Stimulated activated CD8-positive, alpha-beta memory T cell treated with anti-CD3 and anti-CD28 coated beads, Interleukin-15, amount 100 ng/mL, for 1 hour (primary cell): ENCODE data around the gene ANO5.

Source experiments
- DNase-seq: peaks from one replicate; pipeline ENCODE4 v3.0.0-alpha.2; 2020; ENCODE audit warnings: low read depth

ANO5 gene

GRCh38 chr11:22192642-22193347, at the start of gene ANO5:
Gene ANO5, plus strand, starts transcription at chr11:22193085. Its CDS starts 408 bp downstream, at chr11:22193493.
- no peak for DNase-seq

DNA sequence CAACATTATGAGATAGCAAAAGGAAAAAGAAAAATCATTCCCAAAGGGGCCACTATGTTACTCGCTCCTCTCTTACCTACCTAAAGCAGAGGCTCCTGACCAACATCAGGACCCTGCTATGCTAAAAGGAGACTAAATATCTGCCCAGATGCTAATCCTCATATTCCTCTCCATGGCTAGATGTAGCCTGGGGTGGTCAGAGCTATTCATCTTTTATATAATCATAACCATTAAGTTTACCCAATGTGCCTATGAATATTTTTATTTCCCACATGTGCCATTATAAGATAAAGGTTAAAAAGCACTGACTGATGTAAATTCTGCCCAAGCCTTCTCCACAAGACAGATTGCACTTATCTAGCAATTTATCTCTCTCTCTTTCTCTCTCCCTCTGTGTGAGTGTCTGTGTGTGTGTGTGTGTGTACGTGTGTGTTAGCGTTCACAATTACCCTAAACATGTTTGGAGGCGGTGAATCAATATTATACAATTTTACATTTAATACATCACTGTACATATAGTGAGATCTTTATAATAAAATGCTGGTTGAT, 41.2 kb upstream of the ANO5 start:
- no peak for DNase-seq

DNA sequence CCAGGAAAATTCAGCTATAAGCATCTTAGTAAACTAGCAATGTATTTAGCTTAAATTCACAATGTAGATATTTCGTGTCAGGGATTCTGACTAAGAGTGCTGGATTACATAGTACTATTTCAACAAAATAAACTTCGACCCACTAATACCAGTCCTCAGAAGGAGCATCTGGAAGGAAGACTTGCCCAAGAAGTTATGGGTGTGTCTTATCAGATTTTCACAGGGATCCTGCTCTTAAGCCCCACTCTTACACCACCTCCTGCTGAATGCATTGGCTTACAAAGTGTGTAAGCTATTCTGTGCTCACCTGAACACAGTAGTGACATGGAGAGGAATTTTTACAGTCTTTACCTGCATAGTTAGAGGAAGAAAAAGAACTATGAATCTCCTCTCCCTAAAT, 35.4 kb upstream of the ANO5 start:
- no peak for DNase-seq

GRCh38 chr11:22161489-22161888, 31.4 kb upstream of the ANO5 start:
- DNase-seq = no peak

DNA sequence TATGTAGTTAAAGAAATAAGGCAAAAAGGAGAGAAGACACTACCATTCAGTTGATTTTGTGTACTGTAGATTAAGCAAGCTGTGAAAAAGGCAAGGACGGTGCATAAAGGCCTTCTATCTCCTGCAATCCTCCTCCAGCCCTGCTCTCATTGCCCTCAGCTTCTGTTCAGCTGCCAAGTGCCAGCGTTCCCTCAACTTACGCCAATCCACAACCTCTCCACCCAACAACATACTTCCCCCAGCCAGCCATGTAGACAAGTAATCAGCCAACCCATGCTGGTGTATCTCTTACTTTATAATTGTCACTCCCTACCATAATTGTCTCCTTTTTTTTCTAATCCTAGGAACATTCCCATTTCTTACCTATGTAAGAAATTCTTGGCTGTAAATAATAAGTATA, 30.1 kb upstream of the ANO5 start:
- DNase-seq = no peak

GRCh38 chr11:22163394-22163797, 29.5 kb upstream of the ANO5 start:
- DNase-seq = no peak

- DNase-seq = no peak
Observed at GRCh38 chr11:22165087-22165486, 27.8 kb upstream of the ANO5 start.

DNA sequence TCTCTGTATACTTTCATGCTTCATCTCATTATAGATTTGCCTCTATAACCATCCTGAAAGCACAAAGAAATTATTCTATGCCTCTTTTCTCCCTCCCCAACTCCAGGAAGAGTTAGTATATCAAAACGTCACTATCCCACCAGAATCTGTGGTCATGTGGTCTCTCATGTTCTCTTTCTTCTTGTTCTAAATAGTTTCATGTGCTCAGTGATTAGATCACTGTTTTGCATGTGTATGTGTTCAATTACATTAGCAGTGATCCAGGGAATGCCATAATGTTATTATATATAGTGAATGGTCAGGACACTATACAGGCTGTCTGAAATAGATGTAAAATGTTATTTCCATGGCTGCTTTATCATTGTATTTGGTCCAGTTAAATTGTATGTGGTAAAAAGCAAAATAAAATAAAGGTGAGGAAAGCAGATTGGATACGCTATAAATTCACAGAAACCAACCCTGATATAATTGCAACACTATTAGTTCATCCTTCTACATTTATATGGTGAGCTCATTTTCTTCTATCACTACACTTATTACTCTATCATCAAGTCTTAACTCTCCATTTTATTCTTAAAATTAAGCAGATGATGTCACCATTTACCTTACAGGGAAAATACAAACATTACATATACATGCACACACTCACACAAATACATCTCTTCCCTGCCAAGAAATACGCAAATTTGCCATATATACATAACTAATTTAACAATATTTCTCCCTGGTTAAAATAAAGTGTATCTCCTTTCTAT, 26.9 kb upstream of the ANO5 start:
- DNase-seq = no peak

DNA sequence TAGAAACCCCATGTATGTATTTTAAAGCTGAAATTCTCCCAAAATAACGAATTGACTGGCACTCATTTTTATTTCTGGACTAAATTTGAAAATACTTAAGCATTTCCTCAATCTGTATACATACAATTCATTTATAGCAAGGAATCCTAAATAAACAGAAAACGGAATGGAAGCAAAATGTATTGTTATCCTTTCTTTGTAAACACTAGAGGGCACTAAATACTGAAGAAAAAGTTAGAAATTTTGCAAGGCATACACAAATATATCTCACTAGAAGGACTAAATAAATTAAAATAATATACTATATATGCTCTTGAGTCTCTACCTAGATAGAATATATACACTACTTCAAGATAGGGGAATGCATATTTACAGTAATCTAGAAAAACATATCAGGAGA, 23.1 kb upstream of the ANO5 start:
- DNase-seq = no peak

DNA sequence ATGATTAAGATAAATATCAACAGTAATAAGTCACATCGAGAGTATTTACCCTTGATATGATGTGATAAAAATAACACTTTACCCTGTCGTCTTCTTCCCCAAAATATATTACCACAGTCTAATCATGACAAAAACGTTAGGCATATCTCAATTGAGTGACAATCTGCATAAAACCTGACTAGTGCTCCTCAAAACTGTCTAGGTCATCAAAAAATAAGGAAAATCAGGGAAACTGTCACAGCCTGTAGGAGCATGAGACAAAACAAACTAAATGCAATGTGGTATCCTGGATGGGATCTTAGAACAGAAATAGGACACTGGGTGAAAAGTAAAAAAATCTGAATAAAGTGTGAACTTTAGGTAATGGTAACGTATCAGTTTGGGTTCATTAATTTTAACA, 19.4 kb upstream of the ANO5 start:
- DNase-seq = no peak

DNA sequence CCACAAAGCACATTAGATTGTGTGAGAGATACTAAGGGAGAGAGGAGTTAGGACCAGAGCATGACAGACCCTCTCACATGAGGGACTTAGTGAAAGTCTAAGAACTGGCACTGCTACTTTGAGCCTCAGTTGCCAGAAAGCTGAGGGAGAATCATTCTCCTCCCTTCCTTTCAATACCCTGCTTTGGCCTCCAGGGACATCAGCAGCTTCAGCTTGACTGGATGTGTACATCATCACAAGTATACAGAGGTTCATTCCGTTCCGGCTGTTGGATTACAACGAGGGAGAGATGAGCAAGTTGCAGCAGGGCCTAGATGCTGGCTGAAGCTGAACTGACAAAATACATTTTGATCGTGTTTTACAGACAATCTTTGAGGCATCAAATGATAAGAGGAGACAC, 15.7 kb upstream of the ANO5 start:
- no peak for DNase-seq

GRCh38 chr11:22179626-22180025, 13.3 kb upstream of the ANO5 start:
- DNase-seq = no peak

DNA sequence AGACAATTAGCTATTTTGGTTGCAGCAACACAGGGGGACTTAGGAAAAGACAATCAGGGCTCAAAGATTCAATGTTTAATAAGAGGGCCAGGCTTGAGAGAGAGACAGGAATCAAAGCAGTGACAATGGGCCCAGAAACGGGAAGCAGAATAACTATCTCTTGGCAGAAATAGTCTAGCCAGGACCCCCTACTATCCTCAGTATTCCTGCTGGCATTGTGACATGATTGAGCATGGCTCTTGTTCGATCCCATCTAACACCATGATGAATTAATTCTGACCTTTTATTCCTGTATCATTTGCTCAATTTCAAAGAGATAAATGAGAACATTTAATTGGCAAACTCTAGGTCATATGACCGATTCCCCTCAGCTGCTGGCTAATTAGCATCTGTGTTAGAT, 12.8 kb upstream of the ANO5 start:
- DNase-seq = no peak

GRCh38 chr11:22189660-22190059, 3.2 kb upstream of the ANO5 start:
- no peak for DNase-seq

GRCh38 chr11:22190827-22191463, 1.9 kb upstream of the ANO5 start:
- no peak for DNase-seq

DNA sequence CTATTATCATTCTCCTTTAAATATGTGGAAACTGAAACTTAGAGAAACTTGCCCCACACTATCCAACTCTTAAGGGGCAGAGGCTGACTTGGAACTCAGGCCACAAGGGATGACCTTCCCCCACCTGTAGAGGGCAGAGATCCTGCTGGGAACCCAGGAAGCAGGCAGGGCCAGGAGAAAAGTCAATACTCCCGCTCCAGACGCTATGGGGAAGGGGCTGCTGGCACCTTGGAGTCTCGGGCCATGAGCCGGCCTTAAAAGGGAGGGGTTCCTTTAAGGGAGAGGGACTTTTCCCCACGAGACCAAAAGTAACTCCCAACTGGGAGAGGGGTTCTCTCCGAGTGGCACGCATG, 620 bp upstream of the ANO5 start:
- DNase-seq = no peak

DNA sequence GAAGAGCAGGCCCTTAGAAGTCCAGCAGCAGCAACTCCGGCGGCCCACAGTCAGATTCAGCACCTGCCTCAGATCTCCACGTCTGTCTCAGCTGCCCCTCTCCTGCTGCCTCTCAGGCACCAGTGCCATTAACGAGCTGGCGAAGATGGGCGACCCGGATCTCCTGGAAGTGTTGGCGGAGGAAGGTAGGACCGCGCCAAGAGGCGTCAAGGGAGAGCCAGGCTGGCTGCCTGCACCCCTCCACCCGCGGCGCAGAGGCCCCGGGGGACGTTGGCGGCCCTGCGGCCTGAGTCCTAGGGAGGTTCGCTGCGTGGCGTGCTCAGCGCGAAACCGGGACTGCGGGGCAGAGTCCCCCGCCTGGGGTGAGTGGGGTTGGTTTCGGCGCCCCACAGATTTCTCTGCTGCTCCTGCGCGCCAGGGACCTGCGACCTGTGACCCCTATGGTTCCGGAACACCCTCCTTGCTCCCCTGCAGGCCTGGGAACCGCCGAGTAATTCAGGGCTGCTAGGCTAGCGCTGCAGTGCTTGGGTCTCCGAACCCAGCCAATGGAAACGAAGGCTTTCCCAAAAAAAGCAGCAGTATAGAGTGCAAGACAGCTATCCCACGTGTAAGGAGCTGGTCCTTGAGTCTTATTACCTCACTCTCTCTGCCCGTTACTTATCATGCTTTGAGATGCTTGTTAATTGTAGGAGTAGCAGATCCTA, 615 bp downstream of the ANO5 start:
- DNase-seq = no peak

GRCh38 chr11:22194306-22194705, 1.4 kb downstream of the ANO5 start:
- DNase-seq = no peak

DNA sequence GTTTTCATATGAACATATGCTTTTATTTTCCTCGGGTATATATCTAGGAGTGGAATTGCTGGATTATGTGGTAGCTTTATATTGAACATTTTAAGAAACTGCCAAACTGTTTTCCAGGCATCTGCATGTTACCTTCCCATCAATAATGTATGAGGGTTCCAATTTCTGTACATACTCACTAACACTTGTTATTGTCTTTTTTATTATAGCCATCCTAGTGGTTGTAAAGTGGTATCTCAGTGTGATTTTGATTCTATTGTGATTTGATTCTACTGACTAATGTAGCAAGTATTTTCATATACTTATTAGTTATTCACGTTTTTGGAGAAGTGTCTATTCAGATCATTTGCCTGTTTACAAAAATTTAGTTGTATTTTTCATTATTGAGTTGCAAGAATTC, 2.0 kb downstream of the ANO5 start:
- DNase-seq = no peak

DNA sequence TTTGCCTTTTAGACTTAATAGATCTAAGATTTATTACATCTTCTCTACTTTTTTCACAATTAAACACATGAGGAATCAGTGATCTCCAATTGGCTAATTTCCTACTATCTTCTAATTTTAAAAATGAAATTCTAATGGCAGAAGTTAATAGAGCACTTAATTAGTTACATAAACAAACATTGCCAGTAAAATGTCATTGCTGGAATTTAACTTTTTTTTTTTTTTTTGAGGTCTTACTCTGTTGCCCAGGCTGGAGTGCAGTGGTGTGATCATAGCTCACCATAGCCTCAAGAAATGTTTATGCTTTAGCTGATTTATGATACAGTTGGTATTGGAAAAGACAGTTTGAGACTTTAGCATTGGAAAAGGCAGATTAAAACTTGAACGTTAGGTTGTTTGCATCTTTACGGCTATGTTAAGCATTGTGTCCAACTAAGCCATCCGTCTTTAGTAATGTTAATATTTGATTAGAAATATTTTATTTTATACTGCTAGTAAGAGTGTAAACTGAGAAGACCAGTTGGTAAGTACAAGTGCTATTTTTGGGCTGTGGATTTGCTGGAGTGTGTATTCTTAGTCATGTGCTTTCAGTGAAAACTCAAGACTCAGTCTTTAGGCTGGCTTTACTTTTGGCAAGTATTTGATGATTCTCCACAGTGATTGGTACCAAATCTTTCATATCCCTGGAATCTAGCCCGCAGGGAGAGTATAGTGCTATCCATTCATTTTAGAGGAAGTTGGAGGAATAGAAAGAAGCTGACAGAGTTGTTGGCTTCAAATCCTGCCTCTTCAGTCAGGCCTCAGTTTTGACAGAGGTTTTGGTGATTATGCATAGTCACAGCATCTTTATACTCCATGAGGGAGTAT, 4.5 kb downstream of the ANO5 start:
- no peak for DNase-seq

DNA sequence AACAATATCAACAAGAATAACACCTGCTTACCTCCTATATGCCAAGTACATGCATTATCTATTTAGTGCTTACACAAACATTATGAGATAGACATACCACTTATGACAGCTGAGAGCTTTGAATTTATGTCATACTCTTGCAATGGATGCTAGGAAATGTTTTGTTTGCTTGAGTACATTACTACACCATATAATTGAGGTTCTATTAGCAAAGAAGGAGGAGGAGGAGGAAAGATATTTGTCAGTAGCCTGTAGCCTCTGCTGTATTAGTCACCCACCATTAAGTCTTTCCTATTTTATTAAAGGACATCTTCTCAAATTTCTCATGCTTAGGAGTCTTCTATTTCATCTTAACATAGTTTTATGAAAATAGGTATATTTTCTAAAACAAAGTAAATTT, 6.4 kb downstream of the ANO5 start:
- DNase-seq = no peak

- no peak for DNase-seq
Observed at GRCh38 chr11:22203281-22203680, 10.4 kb downstream of the ANO5 start.
